IgD-negative memory B cell (primary cell): ENCODE results near the gene PRMT9. TPM values are rescaled to one million over a fixed set of nuclear protein-coding genes. Genes with fewer than 3 reads are reported as not detected.
A peak's percentile ranks its signal among the peaks of the same experiment; 100 is the strongest.

Source experiments
- H3K27ac Mint-ChIP-seq, 3 donors: one replicate each; pipeline ENCODE4 v1.8.0; 2020 to 2022; ENCODE audit warnings: mild to moderate bottlenecking in 3 of 3, mixed read lengths in 3 of 3, moderate library complexity in 1 of 3
- H3K27me3 Mint-ChIP-seq: one replicate; pipeline ENCODE4 v1.8.0; 2021; ENCODE audit warnings: mixed read lengths
- H3K36me3 Mint-ChIP-seq: one replicate; pipeline ENCODE4 v1.8.0; 2020; ENCODE audit warnings: mild to moderate bottlenecking, mixed read lengths
- H3K4me1 Mint-ChIP-seq, 3 donors: one replicate each; pipeline ENCODE4 v1.8.0; 2020 to 2022; ENCODE audit warnings: mixed read lengths in 3 of 3, mild to moderate bottlenecking in 1 of 3
- H3K4me3 Mint-ChIP-seq, 4 donors: one replicate each; pipeline ENCODE4 v1.8.0; 2020 to 2022; ENCODE audit warnings: mild to moderate bottlenecking in 4 of 4, mixed read lengths in 4 of 4, moderate library complexity in 3 of 4
- H3K9me3 Mint-ChIP-seq, 3 donors: one replicate each; pipeline ENCODE4 v1.8.0; 2020 to 2021; ENCODE audit warnings: mixed read lengths in 3 of 3, mild to moderate bottlenecking in 1 of 3
- polyA plus RNA-seq: library from polyadenylated mRNA; unstranded; fragments of 300-500 nt; fragmentation: Illumina TruSeq; gene quantifications from one replicate; pipeline ENCODE4 v1.2.3, GENCODE V29; 2021

PRMT9 gene
- polyA plus RNA-seq, 1 donor from 2014 or later: 4.2 TPM

GRCh38 chr4:147704846-147705245 is 20.9 kb upstream of the PRMT9 start:
- Mint-ChIP-seq H3K27me3 (peaks cover 2% of the 10 kb centered on the region), H3K27ac (no peak overlapping the region), H3K9me3 (peaks cover 0 to 4% (median 0%) of the 10 kb centered on the region in 3 donors), H3K4me1 (peaks cover 0 to 3% (median 0%) of the 10 kb centered on the region in 3 donors), H3K4me3 (no peak overlapping the region), H3K36me3 (no peaks in the 10 kb centered on the region)

GRCh38 chr4:147696866-147697265 is 12.9 kb upstream of the PRMT9 start:
- Mint-ChIP-seq H3K9me3 (peaks cover 0 to 8% (median 0%) of the 10 kb centered on the region in 3 donors), H3K4me3 (no peak overlapping the region), H3K27ac (no peak overlapping the region), H3K27me3 (peaks cover 18% of the 10 kb centered on the region), H3K4me1 (no peaks in the 10 kb centered on the region), H3K36me3 (no peaks in the 10 kb centered on the region)

GRCh38 chr4:147693218-147693617 is 9.3 kb upstream of the PRMT9 start:
- peaks cover 0 to 2% (median 0%) of the 10 kb centered on the region in 3 donors for H3K9me3 Mint-ChIP-seq
- no peaks in the 10 kb centered on the region for H3K36me3 Mint-ChIP-seq
- H3K4me1 Mint-ChIP-seq: no peaks in the 10 kb centered on the region

GRCh38 chr4:147691820-147692219 is 7.9 kb upstream of the PRMT9 start:
- Mint-ChIP-seq H3K27ac (no peak overlapping the region), H3K4me3 (no peak overlapping the region), H3K27me3 (peaks cover 24% of the 10 kb centered on the region)

More at GRCh38 chr4:147693218-147693617, 9.3 kb upstream of the PRMT9 start:
- Mint-ChIP-seq H3K27me3 (peaks cover 26% of the 10 kb centered on the region), H3K27ac (no peak overlapping the region), H3K4me3 (no peak overlapping the region)

GRCh38 chr4:147689067-147689466 is 5.1 kb upstream of the PRMT9 start:
- Mint-ChIP-seq H3K36me3 (no peaks in the 10 kb centered on the region), H3K4me3 (peak overlapping the region in 1 of 4 donors; percentile 38), H3K4me1 (peaks cover 3 to 8% (median 8%) of the 10 kb centered on the region in 3 donors), H3K9me3 (no peaks in the 10 kb centered on the region), H3K27me3 (peaks cover 17% of the 10 kb centered on the region), H3K27ac (no peak overlapping the region)

More at GRCh38 chr4:147691820-147692219, 7.9 kb upstream of the PRMT9 start:
- Mint-ChIP-seq H3K9me3 (no peaks in the 10 kb centered on the region), H3K36me3 (no peaks in the 10 kb centered on the region), H3K4me1 (no peaks in the 10 kb centered on the region)

- peaks cover 5% of the 10 kb centered on the region for H3K27me3 Mint-ChIP-seq
Observed at GRCh38 chr4:147683188-147683591, 773 bp downstream of the PRMT9 start.

GRCh38 chr4:147682755-147683154 is 1.2 kb downstream of the PRMT9 start:
- Mint-ChIP-seq H3K36me3 (peaks cover 7% of the 10 kb centered on the region), H3K9me3 (no peaks in the 10 kb centered on the region), H3K27ac (peak overlapping the region in 2 of 3 donors; percentile 25 to 88), H3K4me1 (peaks cover 16 to 25% (median 25%) of the 10 kb centered on the region in 3 donors), H3K4me3 (peak overlapping the region; percentile 94 to 98 (median 96)), H3K27me3 (peaks cover 5% of the 10 kb centered on the region)

More at GRCh38 chr4:147683188-147683591, 773 bp downstream of the PRMT9 start:
- H3K27ac Mint-ChIP-seq: peak overlapping the region; percentile 88 to 98 (median 97)
- no peaks in the 10 kb centered on the region for H3K9me3 Mint-ChIP-seq
- H3K4me3 Mint-ChIP-seq: peak overlapping the region; percentile 94 to 98 (median 96)
- peaks cover 3% of the 10 kb centered on the region for H3K36me3 Mint-ChIP-seq
- H3K4me1 Mint-ChIP-seq: peaks cover 16 to 25% (median 23%) of the 10 kb centered on the region in 3 donors

- Mint-ChIP-seq H3K4me1 (peaks cover 12 to 17% (median 17%) of the 10 kb centered on the region in 3 donors), H3K27me3 (no peaks in the 10 kb centered on the region), H3K4me3 (no peak overlapping the region), H3K9me3 (no peaks in the 10 kb centered on the region), H3K27ac (no peak overlapping the region), H3K36me3 (peaks cover 7% of the 10 kb centered on the region)
Observed at GRCh38 chr4:147678796-147679549, 5.0 kb downstream of the PRMT9 start.

GRCh38 chr4:147678106-147678505 is 5.9 kb downstream of the PRMT9 start:
- Mint-ChIP-seq H3K27me3 (no peaks in the 10 kb centered on the region), H3K4me3 (no peak overlapping the region), H3K36me3 (peaks cover 7% of the 10 kb centered on the region), H3K27ac (no peak overlapping the region), H3K4me1 (peaks cover 9 to 14% (median 14%) of the 10 kb centered on the region in 3 donors), H3K9me3 (no peaks in the 10 kb centered on the region)

GRCh38 chr4:147674496-147674895 is 9.5 kb downstream of the PRMT9 start:
- Mint-ChIP-seq H3K27ac (no peak overlapping the region), H3K9me3 (no peaks in the 10 kb centered on the region), H3K36me3 (peaks cover 14% of the 10 kb centered on the region), H3K4me3 (no peak overlapping the region), H3K4me1 (peaks cover 0 to 3% (median 0%) of the 10 kb centered on the region in 3 donors), H3K27me3 (no peaks in the 10 kb centered on the region)

GRCh38 chr4:147674073-147674472 is 9.9 kb downstream of the PRMT9 start:
- H3K4me1 Mint-ChIP-seq: peaks cover 0 to 3% (median 0%) of the 10 kb centered on the region in 3 donors
- H3K27ac Mint-ChIP-seq: no peak overlapping the region
- peaks cover 14% of the 10 kb centered on the region for H3K36me3 Mint-ChIP-seq

GRCh38 chr4:147658501-147658900 is 25.5 kb downstream of the PRMT9 start:
- Mint-ChIP-seq H3K36me3 (peaks cover 18% of the 10 kb centered on the region), H3K27me3 (no peaks in the 10 kb centered on the region), H3K27ac (no peak overlapping the region), H3K9me3 (no peaks in the 10 kb centered on the region), H3K4me3 (no peak overlapping the region), H3K4me1 (no peaks in the 10 kb centered on the region)

More at GRCh38 chr4:147674073-147674472, 9.9 kb downstream of the PRMT9 start:
- Mint-ChIP-seq H3K4me3 (no peak overlapping the region), H3K27me3 (no peaks in the 10 kb centered on the region), H3K9me3 (no peaks in the 10 kb centered on the region)

- Mint-ChIP-seq H3K9me3 (no peaks in the 10 kb centered on the region), H3K4me1 (peaks cover 2 to 4% (median 3%) of the 10 kb centered on the region in 3 donors), H3K36me3 (peaks cover 14% of the 10 kb centered on the region), H3K27ac (no peak overlapping the region), H3K4me3 (no peak overlapping the region), H3K27me3 (no peaks in the 10 kb centered on the region)
Observed at GRCh38 chr4:147655639-147656038, 28.3 kb downstream of the PRMT9 start.

GRCh38 chr4:147651563-147651962 is 32.4 kb downstream of the PRMT9 start:
- H3K27me3 Mint-ChIP-seq: no peaks in the 10 kb centered on the region
- H3K9me3 Mint-ChIP-seq: no peaks in the 10 kb centered on the region
- H3K36me3 Mint-ChIP-seq: peaks cover 11% of the 10 kb centered on the region
- no peak overlapping the region for H3K4me3 Mint-ChIP-seq
- H3K4me1 Mint-ChIP-seq: peaks cover 4 to 15% (median 4%) of the 10 kb centered on the region in 3 donors
- no peak overlapping the region for H3K27ac Mint-ChIP-seq

GRCh38 chr4:147648656-147649055 is 35.3 kb downstream of the PRMT9 start:
- Mint-ChIP-seq H3K36me3 (peaks cover 10% of the 10 kb centered on the region), H3K9me3 (no peaks in the 10 kb centered on the region), H3K4me1 (peaks cover 8 to 23% (median 16%) of the 10 kb centered on the region in 3 donors), H3K27ac (no peak overlapping the region), H3K4me3 (no peak overlapping the region), H3K27me3 (no peaks in the 10 kb centered on the region)

- Mint-ChIP-seq H3K27me3 (no peaks in the 10 kb centered on the region), H3K4me3 (no peak overlapping the region), H3K4me1 (peaks cover 10 to 19% (median 15%) of the 10 kb centered on the region in 3 donors), H3K36me3 (peaks cover 13% of the 10 kb centered on the region), H3K27ac (no peak overlapping the region), H3K9me3 (no peaks in the 10 kb centered on the region)
Observed at GRCh38 chr4:147645099-147645498, 38.9 kb downstream of the PRMT9 start.
